HT-29 (cell line): ENCODE data around the gene LIMK1. TPM values are rescaled to one million over a fixed set of nuclear protein-coding genes. Genes with fewer than 3 reads are reported as not detected.

Experiments
- DNase-seq: peaks from one replicate; pipeline ENCODE4 v3.0.0-alpha.2; 2015; ENCODE audit warnings: low spot score
- total RNA-seq: library from RNA; depleted of rRNA; stranded (reverse); fragments of >200 nt; shearing (Covaris generic); gene quantifications from 2 replicates; pipeline ENCODE4 v1.2.3, GENCODE V29; 2014

Gene LIMK1
- total RNA-seq, 1 experiment from 2014 or later = 37.8 TPM

- no peak for DNase-seq
Observed at GRCh38 chr7:74056096-74056915, 27.3 kb upstream of the LIMK1 start.

GRCh38 chr7:74057216-74057925 lies 26.2 kb upstream of the LIMK1 start:
- DNase-seq = no peak

DNA sequence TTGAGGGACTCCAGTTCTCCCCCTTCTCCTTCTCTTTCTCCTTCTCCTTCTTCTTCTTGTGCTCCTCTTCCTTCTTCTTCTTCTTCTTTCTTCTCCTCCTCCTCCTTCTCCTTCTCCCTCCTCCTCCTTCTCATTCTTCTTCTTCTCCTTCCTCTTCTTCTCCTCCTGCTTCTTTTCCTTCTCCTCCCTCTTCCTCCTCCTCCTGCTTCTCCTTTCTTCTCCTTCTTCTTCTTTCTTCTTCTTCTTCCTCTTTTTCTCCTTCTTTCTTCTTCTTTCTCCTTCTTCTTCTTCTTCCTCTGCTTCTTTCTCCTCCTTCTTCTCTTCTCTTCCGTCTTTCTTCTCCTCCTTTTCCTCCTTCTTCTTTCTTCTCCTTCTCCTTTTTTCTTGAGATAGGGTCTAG lies 25.6 kb upstream of the LIMK1 start:
- no peak for DNase-seq

- DNase-seq = no peak
Observed at GRCh38 chr7:74058486-74058885, 25.1 kb upstream of the LIMK1 start.

DNA sequence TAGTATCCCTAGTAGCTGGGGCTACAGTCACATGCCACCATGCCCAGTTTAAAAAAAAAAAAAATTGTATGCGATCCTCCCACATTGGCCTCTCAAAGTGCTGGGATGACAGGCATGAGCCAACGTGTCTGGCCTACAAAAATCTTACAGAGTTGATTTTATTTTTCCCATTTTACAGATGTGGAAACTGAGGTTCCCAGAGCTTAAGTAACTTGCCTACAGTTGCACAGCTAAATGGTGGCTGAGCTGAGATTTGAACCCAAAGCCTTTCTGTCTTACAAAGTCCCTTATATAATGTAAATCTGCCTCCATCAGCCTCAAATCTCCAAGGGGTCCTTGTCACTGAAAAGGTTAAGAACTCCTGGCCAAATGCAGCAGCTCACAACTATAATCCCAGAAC lies 24.6 kb upstream of the LIMK1 start:
- no peak for DNase-seq

DNA sequence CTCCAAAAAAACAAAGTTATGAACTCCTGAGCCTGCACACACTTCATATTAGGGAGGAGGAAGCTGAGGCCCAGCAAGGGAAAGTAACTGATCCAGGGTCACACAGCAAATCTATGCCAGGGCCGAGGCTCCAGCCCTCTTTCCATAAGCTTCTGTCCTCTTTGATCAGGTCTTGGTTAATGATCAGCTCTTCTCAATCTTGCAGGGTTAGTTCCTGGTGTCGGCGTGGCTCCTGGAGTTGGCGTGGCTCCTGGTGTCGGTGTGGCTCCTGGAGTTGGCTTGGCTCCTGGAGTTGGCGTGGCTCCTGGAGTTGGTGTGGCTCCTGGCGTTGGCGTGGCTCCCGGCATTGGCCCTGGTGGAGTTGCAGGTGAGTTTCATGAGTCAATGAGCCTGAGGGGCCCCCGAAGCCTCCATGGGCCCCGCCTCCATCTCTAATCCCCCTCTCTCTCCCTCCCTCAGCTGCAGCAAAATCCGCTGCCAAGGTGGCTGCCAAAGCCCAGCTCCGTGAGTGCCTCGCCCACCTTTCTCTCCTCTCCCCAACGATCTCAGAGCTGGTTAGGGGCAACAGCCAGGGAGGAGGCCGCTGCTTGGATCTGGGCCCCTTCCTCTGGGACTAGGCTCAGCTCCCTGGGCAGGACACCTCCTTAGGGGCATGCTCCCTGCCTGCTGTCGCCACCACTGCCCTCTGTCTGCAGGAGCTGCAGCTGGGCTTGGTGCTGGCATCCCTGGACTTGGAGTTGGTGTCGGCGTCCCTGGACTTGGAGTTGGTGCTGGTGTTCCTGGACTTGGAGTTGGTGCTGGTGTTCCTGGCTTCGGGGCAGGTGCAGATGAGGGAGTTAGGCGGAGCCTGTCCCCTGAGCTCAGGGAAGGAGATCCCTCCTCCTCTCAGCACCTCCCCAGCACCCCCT lies 23.7 kb upstream of the LIMK1 start:
- DNase-seq = peak; percentile 73

GRCh38 chr7:74061840-74062539 lies 21.6 kb upstream of the LIMK1 start:
- peak; percentile 86 for DNase-seq

GRCh38 chr7:74063223-74063641 lies 20.4 kb upstream of the LIMK1 start:
- no peak for DNase-seq

- DNase-seq = no peak
Observed at GRCh38 chr7:74063646-74064045, 20.0 kb upstream of the LIMK1 start.

- no peak for DNase-seq
Observed at GRCh38 chr7:74064696-74065095, 18.9 kb upstream of the LIMK1 start.

GRCh38 chr7:74066626-74067025 lies 17.0 kb upstream of the LIMK1 start:
- DNase-seq = no peak

DNA sequence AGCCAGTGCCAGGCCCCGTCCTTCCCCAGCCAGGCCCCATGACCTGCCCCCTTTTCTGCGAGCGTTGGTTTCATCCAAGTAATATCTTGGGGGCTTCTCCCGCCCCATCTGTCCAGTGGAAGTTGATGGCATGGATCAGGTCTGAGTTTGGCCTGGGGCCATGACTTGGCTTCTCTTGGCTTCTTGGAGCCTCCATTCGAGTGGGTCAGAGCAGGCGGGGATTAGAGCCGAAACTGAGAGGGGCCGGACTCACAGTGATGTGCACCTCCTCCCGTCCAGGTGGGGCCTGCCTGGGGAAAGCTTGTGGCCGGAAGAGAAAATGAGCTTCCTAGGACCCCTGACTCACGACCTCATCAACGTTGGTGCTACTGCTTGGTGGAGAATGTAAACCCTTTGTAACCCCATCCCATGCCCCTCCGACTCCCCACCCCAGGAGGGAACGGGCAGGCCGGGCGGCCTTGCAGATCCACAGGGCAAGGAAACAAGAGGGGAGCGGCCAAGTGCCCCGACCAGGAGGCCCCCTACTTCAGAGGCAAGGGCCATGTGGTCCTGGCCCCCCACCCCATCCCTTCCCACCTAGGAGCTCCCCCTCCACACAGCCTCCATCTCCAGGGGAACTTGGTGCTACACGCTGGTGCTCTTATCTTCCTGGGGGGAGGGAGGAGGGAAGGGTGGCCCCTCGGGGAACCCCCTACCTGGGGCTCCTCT lies 15.1 kb upstream of the LIMK1 start:
- DNase-seq = no peak

GRCh38 chr7:74069086-74069541 lies 14.5 kb upstream of the LIMK1 start:
- DNase-seq = no peak

- no peak for DNase-seq
Observed at GRCh38 chr7:74069790-74070618, 13.6 kb upstream of the LIMK1 start.

GRCh38 chr7:74070619-74070921 lies 13.0 kb upstream of the LIMK1 start:
- DNase-seq = no peak

DNA sequence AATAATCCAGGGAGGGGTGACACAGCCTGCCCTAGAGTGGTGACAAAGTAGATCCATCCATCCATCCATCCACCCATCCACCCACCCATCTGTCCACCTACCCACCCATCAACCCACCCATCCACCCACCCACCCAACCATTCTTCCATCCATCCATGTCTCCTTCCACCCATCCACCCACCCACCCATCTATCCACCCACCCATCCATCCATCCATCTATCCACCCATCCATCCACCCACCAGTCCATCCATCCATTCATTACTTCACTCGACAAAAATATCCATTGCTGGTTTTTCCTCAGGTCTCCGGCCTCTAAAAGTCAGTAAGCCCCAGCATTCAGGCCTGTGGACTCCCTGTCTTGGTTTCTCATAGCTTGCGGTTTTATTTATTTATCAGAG lies 12.5 kb upstream of the LIMK1 start:
- no peak for DNase-seq

GRCh38 chr7:74074770-74075169 lies 8.8 kb upstream of the LIMK1 start:
- no peak for DNase-seq

DNA sequence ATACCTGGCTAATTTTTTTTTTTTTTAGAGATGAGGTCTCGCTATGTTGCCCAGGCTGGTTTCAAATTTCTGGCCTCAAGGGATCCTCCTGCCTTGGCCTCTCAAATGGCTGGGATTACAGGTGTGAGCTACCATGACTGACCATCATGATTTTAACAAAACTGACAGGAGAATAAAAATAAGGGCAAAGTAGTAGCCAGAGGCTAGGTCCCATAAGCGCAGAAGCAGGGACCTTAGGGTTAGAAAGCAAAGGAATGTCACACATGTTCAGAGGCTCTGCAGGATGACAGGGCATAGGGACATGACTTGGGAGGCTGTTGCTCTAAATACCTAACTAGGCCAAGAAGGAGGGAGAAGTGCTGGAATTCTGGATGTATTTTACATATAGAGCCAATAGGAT lies 5.1 kb upstream of the LIMK1 start:
- no peak for DNase-seq

DNA sequence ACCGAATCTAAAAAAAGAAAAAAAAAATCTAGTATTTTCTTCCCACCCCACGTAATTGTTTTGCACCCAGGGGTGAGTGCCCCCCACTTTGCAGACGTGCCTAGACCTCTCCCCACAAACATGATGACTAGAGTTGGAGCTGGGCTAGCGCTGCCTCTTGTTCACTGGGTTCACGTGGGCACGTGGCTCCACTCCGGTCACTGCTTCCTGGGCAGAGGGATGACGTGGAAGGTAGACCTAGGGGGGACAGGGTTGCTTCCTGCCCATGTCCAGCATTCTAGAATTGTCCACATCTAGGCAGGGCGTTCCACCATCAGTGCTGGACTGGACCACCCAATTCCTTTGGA lies 861 bp upstream of the LIMK1 start:
- no peak for DNase-seq
